C4-2B (cell line): ENCODE data around the gene SIRPB2.

ENCODE experiments used
- ZFX ChIP-seq: fragments of 450-650 bp; IDR thresholded peaks from 2 replicates; pipeline ENCODE4 v1.6.1; 2017
- TF ChIP-seq, protein P1 (sequence below): fragments of 450-650 bp; conservative IDR thresholded peaks from 2 replicates; pipeline ENCODE4 v1.5.1; 2017; ENCODE audit warnings: mild to moderate bottlenecking

DNA sequence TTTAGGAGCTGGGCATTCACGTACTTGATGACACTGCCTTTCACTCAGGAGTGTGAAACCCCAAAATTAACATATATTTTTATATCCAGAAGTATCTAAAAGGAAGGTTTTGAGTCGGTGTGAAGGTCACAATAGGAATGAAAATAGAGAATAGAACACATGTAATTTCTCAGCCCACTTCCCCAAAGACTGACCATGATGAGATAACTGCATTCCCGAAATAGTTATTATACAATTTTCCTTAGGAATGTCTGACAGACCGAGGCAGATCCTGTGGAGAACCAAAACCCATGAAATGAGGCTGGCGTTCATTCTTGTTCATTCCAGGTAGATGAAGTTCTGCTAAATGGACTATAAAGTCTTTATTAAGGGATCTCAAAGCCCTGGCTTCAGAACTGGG, 34.9 kb downstream of the SIRPB2 start:
- TF ChIP-seq, protein P1, sequence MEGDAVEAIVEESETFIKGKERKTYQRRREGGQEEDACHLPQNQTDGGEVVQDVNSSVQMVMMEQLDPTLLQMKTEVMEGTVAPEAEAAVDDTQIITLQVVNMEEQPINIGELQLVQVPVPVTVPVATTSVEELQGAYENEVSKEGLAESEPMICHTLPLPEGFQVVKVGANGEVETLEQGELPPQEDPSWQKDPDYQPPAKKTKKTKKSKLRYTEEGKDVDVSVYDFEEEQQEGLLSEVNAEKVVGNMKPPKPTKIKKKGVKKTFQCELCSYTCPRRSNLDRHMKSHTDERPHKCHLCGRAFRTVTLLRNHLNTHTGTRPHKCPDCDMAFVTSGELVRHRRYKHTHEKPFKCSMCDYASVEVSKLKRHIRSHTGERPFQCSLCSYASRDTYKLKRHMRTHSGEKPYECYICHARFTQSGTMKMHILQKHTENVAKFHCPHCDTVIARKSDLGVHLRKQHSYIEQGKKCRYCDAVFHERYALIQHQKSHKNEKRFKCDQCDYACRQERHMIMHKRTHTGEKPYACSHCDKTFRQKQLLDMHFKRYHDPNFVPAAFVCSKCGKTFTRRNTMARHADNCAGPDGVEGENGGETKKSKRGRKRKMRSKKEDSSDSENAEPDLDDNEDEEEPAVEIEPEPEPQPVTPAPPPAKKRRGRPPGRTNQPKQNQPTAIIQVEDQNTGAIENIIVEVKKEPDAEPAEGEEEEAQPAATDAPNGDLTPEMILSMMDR, result no peak
- TF ChIP-seq ZFX, result no peak
